Measurements from ENCODE around the gene CADM2. TPM values are rescaled to one million over a fixed set of nuclear protein-coding genes. Genes with fewer than 3 reads are reported as not detected.

Gene CADM2
- total RNA-seq, result 172 TPM

DNA sequence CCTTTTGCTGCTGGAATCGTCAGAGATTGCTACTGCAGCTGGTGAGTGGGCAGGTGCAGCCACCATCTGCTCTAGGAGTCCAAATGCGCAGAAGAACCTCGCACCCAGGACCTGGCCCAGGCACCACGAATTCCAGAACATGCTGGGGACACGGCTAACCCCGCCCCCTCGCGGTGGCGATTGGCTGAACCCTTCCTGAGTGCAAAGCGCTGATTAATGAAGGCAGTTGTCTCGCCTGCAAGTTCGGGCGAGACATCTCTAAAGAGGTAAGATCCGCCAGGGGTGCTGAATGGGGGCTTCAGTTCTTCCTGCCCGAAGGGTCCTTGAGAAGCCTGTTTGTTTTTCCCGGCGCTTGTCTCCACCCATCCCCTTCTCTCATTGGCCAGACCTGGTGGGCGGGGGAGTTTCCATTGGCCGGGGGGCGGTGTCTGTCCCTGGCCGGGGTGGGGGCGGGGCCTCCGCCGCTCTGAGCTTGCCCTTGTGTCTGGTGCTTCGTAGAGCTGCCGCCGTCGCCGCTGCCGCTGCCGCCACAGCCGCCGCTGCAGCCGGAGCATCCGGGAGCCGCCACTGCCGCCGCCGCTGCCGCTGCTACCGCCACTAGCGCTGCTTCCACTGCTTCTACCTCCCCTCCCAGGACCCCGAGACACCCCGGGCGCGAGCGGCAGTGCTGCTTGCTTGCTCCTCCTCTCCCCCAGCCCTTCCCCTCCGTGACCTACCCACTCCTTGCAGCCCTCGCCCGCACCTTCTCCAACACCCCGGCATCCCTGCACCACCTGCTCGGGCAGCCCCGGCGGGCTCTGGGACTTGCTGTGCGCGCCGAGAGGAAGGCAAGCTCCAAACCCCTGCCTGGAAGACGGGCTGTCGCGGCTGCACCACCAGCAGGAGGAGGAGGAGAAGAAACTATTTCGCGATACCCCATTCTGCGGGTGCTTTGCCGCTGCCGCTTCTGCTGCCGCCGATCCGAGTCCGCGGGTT is at the start of gene CADM2:
Gene CADM2 (plus strand): TSS at position 495 of the 975 bp plus-strand sequence.

Small RNA genes lying within 50 kb of the gene (small RNA-seq; reads per million reads assigned to genes)
- gene MIR5688, result 0.54 reads per million, percentile 57 among the genes with 10 or more reads in this experiment
